Transverse colon (tissue), 4 donors: ENCODE measurements around the gene RIT1. TPM values are rescaled to one million over a fixed set of nuclear protein-coding genes. Genes with fewer than 3 reads are reported as not detected.

Experiments used
- DNase-seq: peaks from one replicate; pipeline ENCODE4 v3.0.0-alpha.2; 2019
- H3K27ac ChIP-seq, 4 donors: fragments of 200-600 bp; sonication (generic); 2 replicates each; pipeline ENCODE4 v1.5.1; 2016 to 2018; ENCODE audit warnings: inconsistent platforms in 4 of 4
- H3K27me3 ChIP-seq: fragments of 200-600 bp; sonication (generic); 2 replicates; pipeline ENCODE4 v1.5.1; 2017; ENCODE audit warnings: inconsistent platforms
- H3K36me3 ChIP-seq, 4 donors: fragments of 200-600 bp; sonication (generic); 2 replicates each; pipeline ENCODE4 v1.5.1; 2017 to 2019; ENCODE audit warnings: inconsistent platforms in 4 of 4
- H3K4me1 ChIP-seq, 4 donors: fragments of 200-600 bp; sonication (generic); 2 replicates each; pipeline ENCODE4 v1.5.1; 2017 to 2020; ENCODE audit warnings: inconsistent platforms in 4 of 4
- H3K4me3 ChIP-seq, 4 donors: fragments of 200-600 bp; sonication (generic); 1 replicate in 1 of 4; 2 replicates in 3 of 4; pipeline versions ENCODE4 v1.5.1 to v1.6.1; 2017 to 2019; ENCODE audit warnings: inconsistent platforms in 4 of 4
- H3K9me3 ChIP-seq, 2 donors: fragments of 200-600 bp; sonication (generic); 2 replicates each; pipeline ENCODE4 v1.5.1; 2017 to 2019; ENCODE audit warnings: inconsistent platforms in 2 of 2
- CTCF ChIP-seq, 5 experiments: fragments of 200-600 bp in 3 of 5; fragments of 450-650 bp in 2 of 5; sonication (generic) in 3 of 5; IDR thresholded peaks; 1 replicate in 2 of 5; 2 replicates in 3 of 5; pipeline ENCODE4 v1.5.1; 2016 to 2017; ENCODE audit warnings: antibody characterized with exemption in 5 of 5, inconsistent platforms in 3 of 5, mild to moderate bottlenecking in 2 of 5, moderate library complexity in 1 of 5
- EP300 ChIP-seq: sonication (generic); formaldehyde crosslinking; IDR thresholded peaks from one replicate; pipeline ENCODE4 v1.6.1; 2017; ENCODE audit warnings: antibody characterized with exemption, low read depth
- POLR2A ChIP-seq: fragments of 450-650 bp; IDR thresholded peaks from one replicate; pipeline ENCODE4 v1.6.1; 2016; ENCODE audit warnings: antibody characterized with exemption, mild to moderate bottlenecking, moderate library complexity
- POLR2AphosphoS5 ChIP-seq, 3 donors: sonication (generic); formaldehyde crosslinking; IDR thresholded peaks; one replicate each; pipeline ENCODE4 v1.6.1; 2016; ENCODE audit warnings: antibody characterized with exemption in 3 of 3
- WGBS, 2 donors: methylation state at CpG; one replicate each; pipeline ENCODE4 v1.1.5; 2018; ENCODE audit warnings: low coverage in 1 of 2; 5-methylcytosine and 5-hydroxymethylcytosine counted together
- in situ Hi-C, 4 donors: fragments of 200-750 bp; cut with MboI; loops; one replicate each; pipeline versions ENCODE4 v1.15.0 to v1.15.1; 2017; ENCODE audit warnings: low sequenced_read_pairs in 3 of 4, low pct_ligation_motif_present in 1 of 4, low pct_unique_long_range_greater_than_20kb in 1 of 4
- intact Hi-C: fragments of 100-400 bp; cut with DNase I; formaldehyde crosslinking; loops from one replicate; pipeline ENCODE4 v1.15.1; 2023; ENCODE audit warnings: low total_unique reads
- total RNA-seq, 4 donors: library from RNA; depleted of rRNA; stranded (reverse); fragments of >200 nt; gene quantifications; one replicate each; pipeline ENCODE4 v1.1.0, GENCODE V29; 2016

RIT1 gene
- total RNA-seq, 4 donors from 2014 or later = 6.4 to 23.7 (median 17.0) TPM

GRCh38 chr1:155909894-155910293, 1.3 kb downstream of the RIT1 start:
- DNase-seq = no peak
- H3K36me3 ChIP-seq = peaks cover 0 to 70% (median 18%) of the 10 kb centered on the region in 4 donors
- peak overlapping the region in 1 of 4 donors; percentile 92 for H3K4me3 ChIP-seq
- intact Hi-C loops (no loop called here), in situ Hi-C loops (no loop called here)
- H3K27me3 ChIP-seq = no peaks in the 10 kb centered on the region
- no peak for TF ChIP-seq EP300
- peak in 1 of 3 donors; percentile 21 for TF ChIP-seq POLR2AphosphoS5 (IDR thresholded peaks at IDR 0.05)
- TF ChIP-seq CTCF (IDR thresholded peaks at IDR 0.05) = no peak
- TF ChIP-seq POLR2A = no peak
- no peaks in the 10 kb centered on the region for H3K9me3 ChIP-seq
- WGBS, 2 donors = 68 to 75% methylated on average over 3 to 4 of the region's 4 CpGs
- H3K4me1 ChIP-seq = peaks cover 0 to 20% (median 17%) of the 10 kb centered on the region in 4 donors
- H3K27ac ChIP-seq = peak overlapping the region; percentile 92 to 96 (median 96)

GRCh38 chr1:155904261-155904660, 6.9 kb downstream of the RIT1 start:
- intact Hi-C loops = no loop called here

DNA sequence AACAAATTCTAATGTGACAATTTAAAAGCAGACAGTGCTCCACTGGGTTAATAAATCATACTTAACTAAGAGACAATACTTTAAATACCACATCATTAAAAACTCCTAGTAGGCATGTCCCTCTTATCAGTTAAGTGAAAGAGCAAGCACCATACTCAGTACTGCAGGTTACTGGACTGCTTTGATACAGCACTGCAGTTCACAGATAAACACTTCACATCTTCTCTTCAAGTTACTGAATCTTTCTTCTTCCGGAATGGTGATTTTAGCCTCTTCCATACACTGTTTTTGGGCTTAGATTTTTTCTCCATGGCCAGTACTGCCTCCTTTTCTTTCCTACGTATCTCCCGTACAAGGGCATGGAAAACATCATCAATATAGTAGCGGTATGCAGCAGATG, 11.0 kb downstream of the RIT1 start:
- Histone ChIP-seq H3K9me3 (no peaks in the 10 kb centered on the region), H3K27me3 (no peaks in the 10 kb centered on the region), H3K36me3 (peaks cover 0 to 67% (median 28%) of the 10 kb centered on the region in 4 donors), H3K4me3 (no peak overlapping the region), H3K27ac (no peak overlapping the region), H3K4me1 (no peaks in the 10 kb centered on the region)
- no peak for TF ChIP-seq CTCF (IDR thresholded peaks at IDR 0.05)
- TF ChIP-seq POLR2AphosphoS5 (IDR thresholded peaks at IDR 0.05) = no peak
- TF ChIP-seq POLR2A = no peak
- no peak for TF ChIP-seq EP300
- DNase-seq = no peak
- intact Hi-C loops = no loop called here
- in situ Hi-C loops = no loop called here
- WGBS, 2 donors = 94 to 97% methylated on average over 4 of the region's 4 CpGs

More at GRCh38 chr1:155904261-155904660, 6.9 kb downstream of the RIT1 start:
- Histone ChIP-seq H3K9me3 (no peaks in the 10 kb centered on the region), H3K27me3 (no peaks in the 10 kb centered on the region), H3K36me3 (peaks cover 0 to 97% (median 38%) of the 10 kb centered on the region in 4 donors), H3K4me3 (no peak overlapping the region), H3K4me1 (no peaks in the 10 kb centered on the region), H3K27ac (no peak overlapping the region)
- no peak for DNase-seq
- TF ChIP-seq POLR2AphosphoS5 (IDR thresholded peaks at IDR 0.05) (no peak), POLR2A (no peak), EP300 (no peak)
- in situ Hi-C loops = no loop called here
- WGBS, 2 donors = 92 to 93% methylated on average over 12 of the region's 12 CpGs

DNA sequence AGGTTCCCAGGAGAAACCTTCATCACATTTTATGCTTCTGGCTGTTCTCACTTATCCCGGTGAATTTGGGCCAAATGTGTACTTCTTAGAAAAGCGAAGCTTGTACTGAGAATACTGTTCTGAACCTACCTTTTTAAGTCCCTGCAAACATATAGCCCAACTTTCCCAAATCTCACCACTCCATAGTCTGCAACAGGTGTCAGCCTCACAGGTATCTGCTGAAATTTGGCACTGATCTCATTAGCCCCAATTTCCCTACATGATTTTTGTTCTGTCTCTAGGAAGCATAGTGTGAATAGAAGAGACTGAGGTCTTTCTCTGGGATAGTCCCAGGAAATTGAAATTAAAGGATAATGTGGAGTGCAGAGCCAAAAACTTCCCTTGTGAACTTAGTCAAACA, 11.5 kb downstream of the RIT1 start:
- Histone ChIP-seq H3K36me3 (peaks cover 0 to 63% (median 26%) of the 10 kb centered on the region in 4 donors), H3K9me3 (no peaks in the 10 kb centered on the region), H3K27ac (no peak overlapping the region), H3K27me3 (no peaks in the 10 kb centered on the region), H3K4me3 (no peak overlapping the region), H3K4me1 (no peaks in the 10 kb centered on the region)
- TF ChIP-seq POLR2A = no peak
- no peak for TF ChIP-seq POLR2AphosphoS5 (IDR thresholded peaks at IDR 0.05)
- TF ChIP-seq EP300 = no peak
- no peak for TF ChIP-seq CTCF (IDR thresholded peaks at IDR 0.05)
- intact Hi-C loops (no loop called here), in situ Hi-C loops (no loop called here)
- 100% methylated on average over 2 of the region's 2 CpGs for WGBS, 2 donors
- DNase-seq = no peak

- in situ Hi-C loops (no loop called here), intact Hi-C loops (loop anchor here (1.0 kb wide), 1 partner anchor 32 kb away; no protein-coding TSS in a partner anchor)
- Histone ChIP-seq H3K4me3 (no peak overlapping the region), H3K9me3 (no peaks in the 10 kb centered on the region), H3K27ac (no peak overlapping the region), H3K27me3 (no peaks in the 10 kb centered on the region), H3K36me3 (peaks cover 0 to 55% (median 22%) of the 10 kb centered on the region in 4 donors), H3K4me1 (peaks cover 0 to 1% (median 0%) of the 10 kb centered on the region in 4 donors)
- no peak for DNase-seq
- TF ChIP-seq POLR2A = no peak
- TF ChIP-seq POLR2AphosphoS5 (IDR thresholded peaks at IDR 0.05) = no peak
- no peak for TF ChIP-seq CTCF (IDR thresholded peaks at IDR 0.05)
- TF ChIP-seq EP300 = no peak
- WGBS, 2 donors = 73 to 77% methylated on average over 2 of the region's 2 CpGs
Observed at GRCh38 chr1:155898888-155899287, 12.3 kb downstream of the RIT1 start.
